ENCODE results near the gene CCDC148. TPM values are rescaled to one million over a fixed set of nuclear protein-coding genes. Genes with fewer than 3 reads are reported as not detected.

The CCDC148 gene
- total and polyA plus RNA-seq, 2 donors from 2014 or later: 6.6 to 21.0 TPM

DNA sequence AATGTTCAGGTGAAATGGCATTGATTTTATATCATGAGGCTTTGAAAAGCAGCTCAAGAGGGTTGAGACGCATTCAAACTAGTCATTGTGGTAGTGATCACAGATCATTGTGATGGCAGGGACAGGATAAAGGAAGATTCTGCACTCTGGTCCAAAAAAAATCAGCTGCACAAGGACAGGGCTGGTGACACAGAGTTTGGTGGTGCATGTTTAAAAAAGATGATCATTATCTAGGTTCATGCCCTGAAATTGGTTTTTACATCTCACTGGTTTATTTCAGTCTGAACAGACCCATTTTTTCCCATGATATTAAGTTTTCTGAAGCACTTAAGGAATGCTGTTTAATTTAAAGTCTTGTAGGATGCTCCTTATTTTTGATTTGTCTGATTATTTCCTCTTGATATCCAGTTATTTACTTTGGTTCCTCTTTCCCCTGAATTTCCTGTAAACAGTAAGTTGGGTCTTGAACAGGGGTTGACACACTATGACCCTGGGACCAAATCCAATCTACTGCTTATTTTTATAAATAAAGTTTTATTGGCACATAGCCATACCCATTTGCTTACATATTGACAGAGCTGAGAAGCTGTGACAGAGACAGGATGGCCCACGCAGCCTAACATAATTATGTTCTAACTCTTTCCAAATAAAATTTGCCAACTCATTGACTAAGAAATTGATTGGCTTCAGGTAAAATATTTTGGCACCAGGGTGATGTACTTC, 256.5 kb downstream of the CCDC148 start:
- no peak overlapping the region for H3K9ac ChIP-seq (ENCODE audit: low read length in 3 of 3)
- intact Hi-C loops (cut with DNase I): no loop called here
- no peak overlapping the region for H3K4me3 ChIP-seq (ENCODE audit: low read length in 3 of 3)
- H3K4me1 ChIP-seq (ENCODE audit: control insufficient read depth in 2 of 3, insufficient read depth in 2 of 3, low read depth in 1 of 3, low read length in 3 of 3): no peaks in the 10 kb centered on the region
- no peaks in the 10 kb centered on the region for H3K9me3 ChIP-seq (ENCODE audit: control insufficient read depth in 2 of 3, insufficient read depth in 1 of 3, low read length in 3 of 3)
- TF ChIP-seq, protein P1, sequence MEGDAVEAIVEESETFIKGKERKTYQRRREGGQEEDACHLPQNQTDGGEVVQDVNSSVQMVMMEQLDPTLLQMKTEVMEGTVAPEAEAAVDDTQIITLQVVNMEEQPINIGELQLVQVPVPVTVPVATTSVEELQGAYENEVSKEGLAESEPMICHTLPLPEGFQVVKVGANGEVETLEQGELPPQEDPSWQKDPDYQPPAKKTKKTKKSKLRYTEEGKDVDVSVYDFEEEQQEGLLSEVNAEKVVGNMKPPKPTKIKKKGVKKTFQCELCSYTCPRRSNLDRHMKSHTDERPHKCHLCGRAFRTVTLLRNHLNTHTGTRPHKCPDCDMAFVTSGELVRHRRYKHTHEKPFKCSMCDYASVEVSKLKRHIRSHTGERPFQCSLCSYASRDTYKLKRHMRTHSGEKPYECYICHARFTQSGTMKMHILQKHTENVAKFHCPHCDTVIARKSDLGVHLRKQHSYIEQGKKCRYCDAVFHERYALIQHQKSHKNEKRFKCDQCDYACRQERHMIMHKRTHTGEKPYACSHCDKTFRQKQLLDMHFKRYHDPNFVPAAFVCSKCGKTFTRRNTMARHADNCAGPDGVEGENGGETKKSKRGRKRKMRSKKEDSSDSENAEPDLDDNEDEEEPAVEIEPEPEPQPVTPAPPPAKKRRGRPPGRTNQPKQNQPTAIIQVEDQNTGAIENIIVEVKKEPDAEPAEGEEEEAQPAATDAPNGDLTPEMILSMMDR (IDR thresholded peaks at IDR 0.05; ENCODE audit: borderline replicate concordance, extremely low read depth, insufficient read depth): no peak
- FAIRE-seq: no peak
- no peaks in the 10 kb centered on the region for H3K27me3 ChIP-seq (ENCODE audit: control insufficient read depth, insufficient read depth, low read length)
- DNase-seq: no peak
- H3K36me3 ChIP-seq (ENCODE audit: control insufficient read depth in 2 of 3, insufficient read depth in 3 of 3, low read length in 3 of 3): no peaks in the 10 kb centered on the region
- no peak overlapping the region for H3K27ac ChIP-seq (ENCODE audit: low read depth in 2 of 2, low read length in 2 of 2)

DNA sequence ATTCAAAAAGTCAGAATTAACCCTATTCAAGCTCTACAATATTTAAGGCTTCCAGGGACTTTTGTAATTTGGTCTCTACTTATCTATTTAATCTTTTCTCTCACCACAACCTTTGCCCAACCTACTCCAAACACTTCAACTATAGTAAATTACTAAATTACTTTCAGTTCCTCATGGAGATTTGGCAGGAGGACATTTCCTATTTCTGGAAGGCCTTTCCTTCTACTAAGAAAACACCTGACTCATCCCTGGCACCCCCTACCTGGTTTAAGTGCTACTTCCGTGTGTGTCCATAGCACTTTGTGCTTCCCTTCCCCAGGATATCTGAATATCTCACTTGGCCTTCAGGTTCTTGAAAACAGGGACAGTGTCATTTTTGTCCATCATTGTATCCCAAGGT, 258.6 kb downstream of the CCDC148 start:
- FAIRE-seq (no peak), DNase-seq (no peak)
- no peaks in the 10 kb centered on the region for H3K9me3 ChIP-seq (ENCODE audit: control insufficient read depth in 2 of 3, insufficient read depth in 1 of 3, low read length in 3 of 3)
- TF ChIP-seq, protein P1 (IDR thresholded peaks at IDR 0.05; ENCODE audit: borderline replicate concordance, extremely low read depth, insufficient read depth): no peak
- H3K9ac ChIP-seq (ENCODE audit: low read length in 3 of 3): no peak overlapping the region
- intact Hi-C loops (cut with DNase I): no loop called here
- H3K27ac ChIP-seq (ENCODE audit: low read depth in 2 of 2, low read length in 2 of 2): no peak overlapping the region
- H3K36me3 ChIP-seq (ENCODE audit: control insufficient read depth in 2 of 3, insufficient read depth in 3 of 3, low read length in 3 of 3): no peaks in the 10 kb centered on the region
- H3K4me1 ChIP-seq (ENCODE audit: control insufficient read depth in 2 of 3, insufficient read depth in 2 of 3, low read depth in 1 of 3, low read length in 3 of 3): no peaks in the 10 kb centered on the region
- H3K4me3 ChIP-seq (ENCODE audit: low read length in 3 of 3): no peak overlapping the region
- no peaks in the 10 kb centered on the region for H3K27me3 ChIP-seq (ENCODE audit: control insufficient read depth, insufficient read depth, low read length)

DNA sequence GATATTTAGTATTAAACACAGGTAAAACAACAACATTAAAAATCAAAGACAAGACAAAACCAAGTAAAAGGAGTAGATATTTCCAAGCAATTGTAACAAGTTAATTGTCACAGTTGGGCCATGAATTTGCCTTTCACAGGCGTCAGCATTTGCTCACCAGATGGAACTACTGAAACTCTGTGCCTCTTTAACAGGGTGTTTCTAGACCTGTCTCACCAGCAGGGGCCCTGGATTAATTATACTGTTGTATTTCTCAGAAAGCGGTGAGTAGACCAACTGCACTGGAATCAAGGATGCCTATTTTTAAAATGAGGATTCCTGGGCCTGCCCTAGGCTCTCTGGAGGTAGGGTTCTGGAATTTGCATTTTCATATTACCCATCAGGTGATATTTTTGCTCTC, 262.3 kb downstream of the CCDC148 start:
- DNase-seq (no peak), FAIRE-seq (no peak)
- TF ChIP-seq, protein P1 (IDR thresholded peaks at IDR 0.05; ENCODE audit: borderline replicate concordance, extremely low read depth, insufficient read depth): no peak
- no peaks in the 10 kb centered on the region for H3K9me3 ChIP-seq (ENCODE audit: control insufficient read depth in 2 of 3, insufficient read depth in 1 of 3, low read length in 3 of 3)
- H3K4me1 ChIP-seq (ENCODE audit: control insufficient read depth in 2 of 3, insufficient read depth in 2 of 3, low read depth in 1 of 3, low read length in 3 of 3): peaks cover 0 to 8% (median 2%) of the 10 kb centered on the region in 3 donors
- intact Hi-C loops (cut with DNase I): no loop called here
- H3K4me3 ChIP-seq (ENCODE audit: low read length in 3 of 3): no peak overlapping the region
- no peaks in the 10 kb centered on the region for H3K27me3 ChIP-seq (ENCODE audit: control insufficient read depth, insufficient read depth, low read length)
- H3K9ac ChIP-seq (ENCODE audit: low read length in 3 of 3): no peak overlapping the region
- no peak overlapping the region for H3K27ac ChIP-seq (ENCODE audit: low read depth in 2 of 2, low read length in 2 of 2)
- no peaks in the 10 kb centered on the region for H3K36me3 ChIP-seq (ENCODE audit: control insufficient read depth in 2 of 3, insufficient read depth in 3 of 3, low read length in 3 of 3)
